ENCODE measurements around the gene DTNB.
"Not testable (repeated sequence)": the region's sequence is repeated elsewhere in the genome, so short reads cannot be mapped to it uniquely, and the experiment has no call there.

Gene DTNB

GRCh38 chr2:25549571-25549970 lies 123.8 kb downstream of the DTNB start:
- WGBS, 2 experiments (ENCODE audit: insufficient coverage in 2 of 2) = 78% methylated on average over 1 of the region's 2 CpGs; no CpG with 5 or more reads in 1 of the 2 experiments

GRCh38 chr2:25548601-25549000 lies 124.8 kb downstream of the DTNB start:
- no peaks in the 10 kb centered on the region for H3K36me3 ChIP-seq (ENCODE audit: control insufficient read depth, insufficient read depth, low read length)
- no peaks in the 10 kb centered on the region for H3K9me3 ChIP-seq (ENCODE audit: control insufficient read depth, low read length)
- H3K4me3 ChIP-seq (ENCODE audit: extremely low read depth, insufficient read depth, low read length, poor library complexity, severe bottlenecking) = no peak overlapping the region
- 88 to 100% methylated on average over 1 of the region's 2 CpGs for WGBS, 2 experiments (ENCODE audit: insufficient coverage in 2 of 2)
- H3K27ac ChIP-seq (ENCODE audit: low read depth, low read length, severe bottlenecking) = no peak overlapping the region
- no peaks in the 10 kb centered on the region for H3K4me1 ChIP-seq (ENCODE audit: control insufficient read depth, insufficient read depth, low read length, poor library complexity, severe bottlenecking)

More at GRCh38 chr2:25549571-25549970, 123.8 kb downstream of the DTNB start:
- H3K4me3 ChIP-seq (ENCODE audit: extremely low read depth, insufficient read depth, low read length, poor library complexity, severe bottlenecking); H3K4me1 ChIP-seq (ENCODE audit: control insufficient read depth, insufficient read depth, low read length, poor library complexity, severe bottlenecking); H3K27ac ChIP-seq (ENCODE audit: low read depth, low read length, severe bottlenecking); H3K9me3 ChIP-seq (ENCODE audit: control insufficient read depth, low read length); H3K36me3 ChIP-seq (ENCODE audit: control insufficient read depth, insufficient read depth, low read length): not testable (repeated sequence)

- Histone ChIP-seq H3K36me3 (ENCODE audit: control insufficient read depth, insufficient read depth, low read length) (no peaks in the 10 kb centered on the region), H3K4me3 (ENCODE audit: extremely low read depth, insufficient read depth, low read length, poor library complexity, severe bottlenecking) (no peak overlapping the region), H3K4me1 (ENCODE audit: control insufficient read depth, insufficient read depth, low read length, poor library complexity, severe bottlenecking) (no peaks in the 10 kb centered on the region), H3K27ac (ENCODE audit: low read depth, low read length, severe bottlenecking) (no peak overlapping the region), H3K9me3 (ENCODE audit: control insufficient read depth, low read length) (no peaks in the 10 kb centered on the region)
- 100% methylated on average over 1 of the region's 3 CpGs; no CpG with 5 or more reads in 1 of the 2 experiments for WGBS, 2 experiments (ENCODE audit: insufficient coverage in 2 of 2)
Measured at GRCh38 chr2:25546852-25547251, 126.5 kb downstream of the DTNB start.

- Histone ChIP-seq H3K9me3 (ENCODE audit: control insufficient read depth, low read length) (no peaks in the 10 kb centered on the region), H3K4me3 (ENCODE audit: extremely low read depth, insufficient read depth, low read length, poor library complexity, severe bottlenecking) (no peak overlapping the region), H3K4me1 (ENCODE audit: control insufficient read depth, insufficient read depth, low read length, poor library complexity, severe bottlenecking) (no peaks in the 10 kb centered on the region), H3K36me3 (ENCODE audit: control insufficient read depth, insufficient read depth, low read length) (no peaks in the 10 kb centered on the region), H3K27ac (ENCODE audit: low read depth, low read length, severe bottlenecking) (no peak overlapping the region)
- 85 to 97% methylated on average over 2 to 4 of the region's 4 CpGs for WGBS, 2 experiments (ENCODE audit: insufficient coverage in 2 of 2)
Measured at GRCh38 chr2:25545899-25546298, 127.5 kb downstream of the DTNB start.

- Histone ChIP-seq H3K4me1 (ENCODE audit: control insufficient read depth, insufficient read depth, low read length, poor library complexity, severe bottlenecking) (no peaks in the 10 kb centered on the region), H3K9me3 (ENCODE audit: control insufficient read depth, low read length) (no peaks in the 10 kb centered on the region), H3K36me3 (ENCODE audit: control insufficient read depth, insufficient read depth, low read length) (no peaks in the 10 kb centered on the region), H3K4me3 (ENCODE audit: extremely low read depth, insufficient read depth, low read length, poor library complexity, severe bottlenecking) (no peak overlapping the region), H3K27ac (ENCODE audit: low read depth, low read length, severe bottlenecking) (no peak overlapping the region)
Measured at GRCh38 chr2:25544445-25544844, 128.9 kb downstream of the DTNB start.

GRCh38 chr2:25543939-25544338 lies 129.4 kb downstream of the DTNB start:
- Histone ChIP-seq H3K4me1 (ENCODE audit: control insufficient read depth, insufficient read depth, low read length, poor library complexity, severe bottlenecking) (no peaks in the 10 kb centered on the region), H3K4me3 (ENCODE audit: extremely low read depth, insufficient read depth, low read length, poor library complexity, severe bottlenecking) (no peak overlapping the region), H3K27ac (ENCODE audit: low read depth, low read length, severe bottlenecking) (no peak overlapping the region), H3K36me3 (ENCODE audit: control insufficient read depth, insufficient read depth, low read length) (no peaks in the 10 kb centered on the region), H3K9me3 (ENCODE audit: control insufficient read depth, low read length) (no peaks in the 10 kb centered on the region)
- WGBS, 2 experiments (ENCODE audit: insufficient coverage in 2 of 2) = 87 to 91% methylated on average over 9 of the region's 10 CpGs

GRCh38 chr2:25541378-25541777 lies 132.0 kb downstream of the DTNB start:
- 90 to 100% methylated on average over 5 of the region's 10 CpGs for WGBS, 2 experiments (ENCODE audit: insufficient coverage in 2 of 2)
- no peak overlapping the region for H3K27ac ChIP-seq (ENCODE audit: low read depth, low read length, severe bottlenecking)
- no peaks in the 10 kb centered on the region for H3K4me1 ChIP-seq (ENCODE audit: control insufficient read depth, insufficient read depth, low read length, poor library complexity, severe bottlenecking)
- no peaks in the 10 kb centered on the region for H3K36me3 ChIP-seq (ENCODE audit: control insufficient read depth, insufficient read depth, low read length)
- H3K4me3 ChIP-seq (ENCODE audit: extremely low read depth, insufficient read depth, low read length, poor library complexity, severe bottlenecking) = no peak overlapping the region
- H3K9me3 ChIP-seq (ENCODE audit: control insufficient read depth, low read length) = no peaks in the 10 kb centered on the region

- no peak overlapping the region for H3K4me3 ChIP-seq (ENCODE audit: extremely low read depth, insufficient read depth, low read length, poor library complexity, severe bottlenecking)
- no peaks in the 10 kb centered on the region for H3K36me3 ChIP-seq (ENCODE audit: control insufficient read depth, insufficient read depth, low read length)
- H3K9me3 ChIP-seq (ENCODE audit: control insufficient read depth, low read length) = peaks cover 9% of the 10 kb centered on the region
- no peaks in the 10 kb centered on the region for H3K4me1 ChIP-seq (ENCODE audit: control insufficient read depth, insufficient read depth, low read length, poor library complexity, severe bottlenecking)
- H3K27ac ChIP-seq (ENCODE audit: low read depth, low read length, severe bottlenecking) = no peak overlapping the region
- no CpG with 5 or more reads among the region's 3 CpGs for WGBS, 2 experiments (ENCODE audit: insufficient coverage in 2 of 2)
Measured at GRCh38 chr2:25539136-25539535, 134.2 kb downstream of the DTNB start.

GRCh38 chr2:25537526-25537925 lies 135.9 kb downstream of the DTNB start:
- WGBS, 2 experiments (ENCODE audit: insufficient coverage in 2 of 2) = 100% methylated on average over 1 of the region's 2 CpGs; no CpG with 5 or more reads in 1 of the 2 experiments
- Histone ChIP-seq H3K9me3 (ENCODE audit: control insufficient read depth, low read length) (peaks cover 9% of the 10 kb centered on the region), H3K36me3 (ENCODE audit: control insufficient read depth, insufficient read depth, low read length) (no peaks in the 10 kb centered on the region), H3K27ac (ENCODE audit: low read depth, low read length, severe bottlenecking) (no peak overlapping the region), H3K4me3 (ENCODE audit: extremely low read depth, insufficient read depth, low read length, poor library complexity, severe bottlenecking) (no peak overlapping the region), H3K4me1 (ENCODE audit: control insufficient read depth, insufficient read depth, low read length, poor library complexity, severe bottlenecking) (no peaks in the 10 kb centered on the region)

GRCh38 chr2:25535411-25536289 lies 137.7 kb downstream of the DTNB start:
- not testable (repeated sequence) for H3K4me1 ChIP-seq (ENCODE audit: control insufficient read depth, insufficient read depth, low read length, poor library complexity, severe bottlenecking); H3K36me3 ChIP-seq (ENCODE audit: control insufficient read depth, insufficient read depth, low read length); H3K27ac ChIP-seq (ENCODE audit: low read depth, low read length, severe bottlenecking); H3K9me3 ChIP-seq (ENCODE audit: control insufficient read depth, low read length); H3K4me3 ChIP-seq (ENCODE audit: extremely low read depth, insufficient read depth, low read length, poor library complexity, severe bottlenecking)
- 94 to 98% methylated on average over 37 to 45 of the region's 52 CpGs for WGBS, 2 experiments (ENCODE audit: insufficient coverage in 2 of 2)

GRCh38 chr2:25534937-25535336 lies 138.4 kb downstream of the DTNB start:
- H3K36me3 ChIP-seq (ENCODE audit: control insufficient read depth, insufficient read depth, low read length); H3K4me1 ChIP-seq (ENCODE audit: control insufficient read depth, insufficient read depth, low read length, poor library complexity, severe bottlenecking); H3K4me3 ChIP-seq (ENCODE audit: extremely low read depth, insufficient read depth, low read length, poor library complexity, severe bottlenecking); H3K27ac ChIP-seq (ENCODE audit: low read depth, low read length, severe bottlenecking); H3K9me3 ChIP-seq (ENCODE audit: control insufficient read depth, low read length): not testable (repeated sequence)
- WGBS, 2 experiments (ENCODE audit: insufficient coverage in 2 of 2) = 95 to 96% methylated on average over 20 to 21 of the region's 22 CpGs
